HEK293T (cell line): ENCODE results near the gene ATF3.

ENCODE experiments used
- BHLHE40 ChIP-seq: fragments of 450-650 bp; IDR thresholded peaks from 2 replicates; pipeline ENCODE4 v1.6.1; 2016; ENCODE audit warnings: mild to moderate bottlenecking, moderate library complexity, borderline replicate concordance
- FOXK2 ChIP-seq: fragments of 450-650 bp; IDR thresholded peaks from 2 replicates; pipeline ENCODE4 v1.6.1; 2016; ENCODE audit warnings: mild to moderate bottlenecking
- FOXM1 ChIP-seq: fragments of 450-650 bp; IDR thresholded peaks from 2 replicates; pipeline ENCODE4 v1.6.1; 2017; ENCODE audit warnings: mild to moderate bottlenecking, borderline replicate concordance
- SP1 ChIP-seq: fragments of 450-650 bp; IDR thresholded peaks from 2 replicates; pipeline ENCODE4 v1.6.1; 2017
- SUZ12 ChIP-seq: fragments of 450-650 bp; IDR thresholded peaks from 2 replicates; pipeline ENCODE4 v1.6.1; 2016; ENCODE audit warnings: mild to moderate bottlenecking
- TARDBP ChIP-seq: fragments of 450-650 bp; IDR thresholded peaks from 2 replicates; pipeline ENCODE4 v1.6.1; 2016

DNA sequence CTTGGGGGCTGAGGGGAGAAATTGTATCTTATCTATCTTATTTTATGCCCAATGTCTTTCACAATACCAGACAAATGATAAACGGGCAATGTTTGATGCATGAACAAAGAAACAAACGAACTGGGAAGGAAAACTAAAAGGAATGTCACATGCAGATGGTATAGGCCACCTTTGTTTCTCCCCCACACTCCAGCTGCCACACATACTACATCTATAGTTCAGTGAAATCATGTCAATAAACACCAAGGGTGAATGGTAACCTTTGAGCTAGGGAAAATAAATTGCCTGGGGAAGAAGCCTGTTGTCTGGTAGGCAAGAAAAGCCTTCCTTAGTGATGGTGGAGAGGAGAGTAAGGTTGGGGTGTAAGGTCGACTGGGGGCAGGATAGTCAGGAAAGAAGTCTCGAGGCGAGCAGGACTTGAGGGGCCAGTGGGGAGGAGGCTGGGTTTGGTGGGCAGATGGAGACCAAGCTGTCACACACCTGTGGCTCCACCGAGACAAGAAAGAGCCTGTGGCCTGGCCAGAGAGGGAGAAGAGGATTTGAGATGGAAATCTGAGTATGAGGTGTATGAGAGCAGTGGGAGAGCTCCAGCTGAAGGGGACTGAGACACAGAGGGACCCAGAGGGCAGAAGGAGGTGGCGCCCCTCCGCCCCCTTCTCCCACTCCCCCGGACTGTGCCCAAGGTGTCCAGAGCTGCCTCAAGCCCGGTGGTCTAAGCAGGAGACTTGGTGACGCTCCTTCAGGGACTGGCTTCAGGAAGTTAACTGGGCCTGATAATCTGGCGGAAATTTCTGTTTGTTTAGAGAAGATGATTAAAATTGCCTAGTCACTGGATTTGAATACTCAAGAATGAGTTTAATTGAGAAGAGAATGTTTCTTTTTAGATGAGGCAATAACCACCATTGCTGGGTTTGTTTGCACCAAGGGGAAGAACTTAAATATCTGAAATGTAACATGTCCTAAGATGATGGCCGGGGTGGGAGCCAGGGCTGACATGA is 37.3 kb downstream of the ATF3 start:
- no peak for TF ChIP-seq FOXK2
- no peak for TF ChIP-seq SP1
- TF ChIP-seq BHLHE40, result no peak
- TF ChIP-seq FOXM1, result no peak
- no peak for TF ChIP-seq SUZ12
- TF ChIP-seq TARDBP, result no peak
